WTC11 (cell line): ENCODE measurements around the gene FHOD1. TPM values are rescaled to one million over a fixed set of nuclear protein-coding genes. Genes with fewer than 3 reads are reported as not detected.

Source experiments
- ATAC-seq: fragments of 200-7000 bp; cut with Tn5 transposase; 2 replicates; pipeline ENCODE4 v1.10.0; 2021; ENCODE audit warnings: mild to moderate bottlenecking, moderate library complexity
- CTCF ChIA-PET: fragments of 300-600 bp; sonication (Branson Sonifier 250); formaldehyde crosslinking; loops from one replicate; lab custom pipeline; 2021; ENCODE audit warnings: antibody characterized with exemption; lab: Charles Lee
- POLR2A ChIA-PET: fragments of 350-600 bp; sonication (Branson Sonifier 250); formaldehyde crosslinking; loops from one replicate; lab custom pipeline; 2021; ENCODE audit warnings: antibody characterized with exemption; lab: Charles Lee
- DNase-seq: peaks from one replicate; pipeline ENCODE4 v3.0.0; 2021; ENCODE audit warnings: low spot score
- H3K27ac Mint-ChIP-seq: 2 replicates; pipeline ENCODE4 v1.8.0; 2021; ENCODE audit warnings: mixed read lengths
- H3K27me3 Mint-ChIP-seq: 2 replicates; pipeline ENCODE4 v1.8.0; 2021; ENCODE audit warnings: low read depth, mild to moderate bottlenecking, moderate library complexity, mixed read lengths
- H3K36me3 Mint-ChIP-seq: 2 replicates; pipeline ENCODE4 v1.8.0; 2021; ENCODE audit warnings: mixed read lengths
- H3K4me1 Mint-ChIP-seq: 2 replicates; pipeline ENCODE4 v1.8.0; 2022; ENCODE audit warnings: mixed read lengths
- H3K4me3 Mint-ChIP-seq: 2 replicates; pipeline ENCODE4 v1.8.0; 2021; ENCODE audit warnings: mild to moderate bottlenecking, moderate library complexity, mixed read lengths
- H3K9me3 Mint-ChIP-seq: 2 replicates; pipeline ENCODE4 v1.8.0; 2021; ENCODE audit warnings: mixed read lengths
- ATF1 ChIP-seq: sonication (generic); formaldehyde crosslinking; IDR thresholded peaks from 2 replicates; pipeline ENCODE4 v1.8.1; 2023; ENCODE audit warnings: mild to moderate bottlenecking, moderate library complexity, missing genetic modification reagents
- CTCF ChIP-seq: fragments of 200-600 bp; IDR thresholded peaks from 2 replicates; pipeline ENCODE4 v1.8.0; 2022; ENCODE audit warnings: antibody characterized with exemption
- ELF4 ChIP-seq: sonication (generic); formaldehyde crosslinking; IDR thresholded peaks from 2 replicates; pipeline ENCODE4 v1.8.1; 2022; ENCODE audit warnings: low read depth, mild to moderate bottlenecking, moderate library complexity, missing genetic modification reagents
- EMX1 ChIP-seq: fragments of 250-450 bp; sonication (Bioruptor Pico); IDR thresholded peaks from 2 replicates; pipeline ENCODE4 v1.8.0; 2021; ENCODE audit warnings: mild to moderate bottlenecking
- ESRRA ChIP-seq: sonication (generic); formaldehyde crosslinking; IDR thresholded peaks from 2 replicates; pipeline ENCODE4 v1.8.1; 2022; ENCODE audit warnings: mild to moderate bottlenecking, missing genetic modification reagents, borderline replicate concordance
- FOXK1 ChIP-seq: sonication (generic); formaldehyde crosslinking; IDR thresholded peaks from 2 replicates; pipeline ENCODE4 v1.8.0; 2022; ENCODE audit warnings: mild to moderate bottlenecking, moderate library complexity, missing genetic modification reagents
- GABPB1 ChIP-seq: sonication (generic); formaldehyde crosslinking; IDR thresholded peaks from 2 replicates; pipeline ENCODE4 v1.8.1; 2023; ENCODE audit warnings: mild to moderate bottlenecking, missing genetic modification reagents
- GRHL2 ChIP-seq: fragments of 250-450 bp; sonication (Bioruptor Pico); IDR thresholded peaks from 2 replicates; pipeline ENCODE4 v1.8.0; 2022; ENCODE audit warnings: mild to moderate bottlenecking, moderate library complexity; ENCODE audit not compliant: insufficient replicate concordance, severe bottlenecking
- IRF1 ChIP-seq: sonication (generic); formaldehyde crosslinking; IDR thresholded peaks from 2 replicates; pipeline ENCODE4 v1.8.0; 2023; ENCODE audit warnings: missing genetic modification reagents
- IRF2 ChIP-seq: sonication (generic); formaldehyde crosslinking; IDR thresholded peaks from 2 replicates; pipeline ENCODE4 v1.8.0; 2022; ENCODE audit warnings: low read depth, missing genetic modification reagents, borderline replicate concordance
- KAT7 ChIP-seq: sonication (generic); formaldehyde crosslinking; IDR thresholded peaks from 2 replicates; pipeline ENCODE4 v1.8.1; 2023; ENCODE audit warnings: missing genetic modification reagents, mild to moderate bottlenecking, borderline replicate concordance
- MXD4 ChIP-seq: fragments of 250-450 bp; sonication (Bioruptor Pico); IDR thresholded peaks from 2 replicates; pipeline ENCODE4 v1.8.0; 2021; ENCODE audit warnings: mild to moderate bottlenecking, moderate library complexity, borderline replicate concordance
- NFE2L1 ChIP-seq: sonication (generic); formaldehyde crosslinking; IDR thresholded peaks from 2 replicates; pipeline ENCODE4 v1.8.1; 2023; ENCODE audit warnings: missing genetic modification reagents
- ZNF416 ChIP-seq: fragments of 250-450 bp; sonication (Bioruptor Pico); IDR thresholded peaks from 2 replicates; pipeline ENCODE4 v1.9.0; 2021; ENCODE audit warnings: mild to moderate bottlenecking, inconsistent platforms
- ZNF512 ChIP-seq: sonication (generic); formaldehyde crosslinking; IDR thresholded peaks from 2 replicates; pipeline ENCODE4 v1.8.1; 2022; ENCODE audit warnings: missing genetic modification reagents, borderline replicate concordance
- total RNA-seq: library from RNA; stranded (reverse); gene quantifications from 3 replicates; pipeline ENCODE4 v1.2.3, GENCODE V29; 2021
- TF ChIP-seq, protein P1 (sequence below): sonication (generic); formaldehyde crosslinking; IDR thresholded peaks from 2 replicates; pipeline ENCODE4 v1.8.1; 2022; ENCODE audit warnings: low read depth, mild to moderate bottlenecking, moderate library complexity, missing genetic modification reagents, borderline replicate concordance
- TF ChIP-seq, protein P2 (sequence below): fragments of 250-450 bp; sonication (Bioruptor Pico); IDR thresholded peaks from 2 replicates; pipeline ENCODE4 v1.8.0; 2021; ENCODE audit warnings: mild to moderate bottlenecking
- TF ChIP-seq, protein P3 (sequence below): sonication (generic); formaldehyde crosslinking; IDR thresholded peaks from 2 replicates; pipeline ENCODE4 v1.8.0; 2022; ENCODE audit warnings: missing genetic modification reagents

FHOD1 gene
- total RNA-seq, 1 experiment from 2014 or later, result 81.3 TPM

- ChIA-PET CTCF (interaction anchor here (1.1 to 3.4 kb wide), 7 partner anchors 18 to 452 kb away, joined by 3 to 27 read pairs (median 9); partner anchors contain the start of genes KCTD19, LRRC36 and NAE1), POLR2A (no interaction called here)
- no peaks in the 10 kb centered on the region for H3K36me3 Mint-ChIP-seq
- peaks cover 23% of the 10 kb centered on the region for H3K27me3 Mint-ChIP-seq
- H3K9me3 Mint-ChIP-seq, result no peaks in the 10 kb centered on the region
- no peak overlapping the region for H3K27ac Mint-ChIP-seq
- TF ChIP-seq IRF1 (CRISPR knock-in tag), result no peak
- TF ChIP-seq ESRRA (CRISPR knock-in tag), result no peak
- no peak for TF ChIP-seq EMX1 (CRISPR knock-in tag)
- TF ChIP-seq ELF4 (CRISPR knock-in tag), result no peak
- no peak for TF ChIP-seq GABPB1 (CRISPR knock-in tag)
- no peak for TF ChIP-seq CTCF
- DNase-seq, result no peak
- peaks cover 2% of the 10 kb centered on the region; the same call in 1 of the 2 replicates for H3K4me1 Mint-ChIP-seq
- no peak overlapping the region for H3K4me3 Mint-ChIP-seq
- no peak for ATAC-seq
Observed at GRCh38 chr16:67282447-67282805, 35.1 kb upstream of the FHOD1 start.

DNA sequence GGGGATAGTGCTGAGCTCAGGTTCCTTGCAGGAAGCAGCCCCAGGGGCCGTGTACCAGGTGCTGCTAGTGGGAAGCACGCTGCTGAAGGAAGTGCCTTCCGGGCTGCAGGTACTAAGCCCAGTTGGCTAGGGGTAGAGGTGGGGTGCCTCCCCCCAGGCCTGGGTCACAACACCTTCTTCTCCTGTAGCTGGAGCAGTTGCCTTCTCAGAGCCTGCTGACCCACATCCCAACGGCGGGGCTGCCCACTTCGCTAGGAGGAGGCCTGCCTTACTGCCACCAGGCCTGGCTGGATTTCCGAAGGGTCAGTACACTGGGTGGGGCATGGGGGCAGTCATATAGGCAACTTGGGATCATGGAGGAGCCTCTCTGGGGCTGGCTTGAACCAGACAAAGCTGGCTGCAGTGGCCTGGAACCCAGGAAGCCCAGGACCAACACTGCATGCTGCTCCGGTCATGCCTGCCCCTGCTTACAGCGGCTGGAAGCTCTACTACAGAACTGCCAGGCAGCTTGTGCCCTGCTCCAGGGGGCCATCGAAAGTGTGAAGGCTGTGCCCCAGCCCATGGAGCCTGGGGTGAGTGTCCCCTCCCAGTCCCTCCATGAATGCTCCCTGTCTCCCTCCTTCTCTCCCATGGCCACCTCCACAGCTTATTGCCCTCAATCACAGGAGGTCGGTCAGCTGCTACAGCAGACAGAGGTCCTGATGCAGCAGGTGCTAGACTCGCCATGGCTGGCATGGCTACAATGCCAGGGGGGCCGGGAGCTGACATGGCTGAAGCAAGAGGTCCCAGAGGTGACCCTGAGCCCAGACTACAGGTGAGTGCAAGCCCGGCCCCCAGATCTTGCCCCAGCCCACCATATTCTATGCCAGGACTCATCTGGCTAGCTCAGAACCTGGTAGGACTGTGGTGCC is 34.5 kb upstream of the FHOD1 start:
- H3K4me3 Mint-ChIP-seq, result no peak overlapping the region
- TF ChIP-seq KAT7 (CRISPR knock-in tag) (no peak), FOXK1 (CRISPR knock-in tag) (no peak), NFE2L1 (CRISPR knock-in tag) (no peak)
- ATAC-seq, result no peak
- no peak overlapping the region for H3K27ac Mint-ChIP-seq
- H3K4me1 Mint-ChIP-seq, result peaks cover 2% of the 10 kb centered on the region; the same call in 1 of the 2 replicates
- H3K27me3 Mint-ChIP-seq, result peaks cover 23% of the 10 kb centered on the region
- no peaks in the 10 kb centered on the region for H3K36me3 Mint-ChIP-seq
- no peak for DNase-seq
- CTCF ChIA-PET, result interaction anchor here (1.1 to 3.4 kb wide), 10 partner anchors 17 to 452 kb away, joined by 3 to 27 read pairs (median 6); partner anchors contain the start of genes KCTD19, LRRC36, NAE1 and TPPP3
- POLR2A ChIA-PET, result no interaction called here
- H3K9me3 Mint-ChIP-seq, result no peaks in the 10 kb centered on the region

- POLR2A ChIA-PET, result no interaction called here
- no peak overlapping the region for H3K4me3 Mint-ChIP-seq
- no peak for TF ChIP-seq ZNF416 (CRISPR knock-in tag)
- TF ChIP-seq ZNF512, result no peak
- TF ChIP-seq ATF1 (CRISPR knock-in tag), result no peak
- TF ChIP-seq GRHL2 (CRISPR knock-in tag), result no peak
- TF ChIP-seq IRF2 (CRISPR knock-in tag), result no peak
- TF ChIP-seq, protein P1, sequence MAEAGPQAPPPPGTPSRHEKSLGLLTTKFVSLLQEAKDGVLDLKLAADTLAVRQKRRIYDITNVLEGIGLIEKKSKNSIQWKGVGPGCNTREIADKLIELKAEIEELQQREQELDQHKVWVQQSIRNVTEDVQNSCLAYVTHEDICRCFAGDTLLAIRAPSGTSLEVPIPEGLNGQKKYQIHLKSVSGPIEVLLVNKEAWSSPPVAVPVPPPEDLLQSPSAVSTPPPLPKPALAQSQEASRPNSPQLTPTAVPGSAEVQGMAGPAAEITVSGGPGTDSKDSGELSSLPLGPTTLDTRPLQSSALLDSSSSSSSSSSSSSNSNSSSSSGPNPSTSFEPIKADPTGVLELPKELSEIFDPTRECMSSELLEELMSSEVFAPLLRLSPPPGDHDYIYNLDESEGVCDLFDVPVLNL, result no peak
- TF ChIP-seq, protein P2, sequence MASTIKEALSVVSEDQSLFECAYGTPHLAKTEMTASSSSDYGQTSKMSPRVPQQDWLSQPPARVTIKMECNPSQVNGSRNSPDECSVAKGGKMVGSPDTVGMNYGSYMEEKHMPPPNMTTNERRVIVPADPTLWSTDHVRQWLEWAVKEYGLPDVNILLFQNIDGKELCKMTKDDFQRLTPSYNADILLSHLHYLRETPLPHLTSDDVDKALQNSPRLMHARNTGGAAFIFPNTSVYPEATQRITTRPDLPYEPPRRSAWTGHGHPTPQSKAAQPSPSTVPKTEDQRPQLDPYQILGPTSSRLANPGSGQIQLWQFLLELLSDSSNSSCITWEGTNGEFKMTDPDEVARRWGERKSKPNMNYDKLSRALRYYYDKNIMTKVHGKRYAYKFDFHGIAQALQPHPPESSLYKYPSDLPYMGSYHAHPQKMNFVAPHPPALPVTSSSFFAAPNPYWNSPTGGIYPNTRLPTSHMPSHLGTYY, result no peak
- no peak for TF ChIP-seq MXD4 (CRISPR knock-in tag)
- TF ChIP-seq, protein P3, sequence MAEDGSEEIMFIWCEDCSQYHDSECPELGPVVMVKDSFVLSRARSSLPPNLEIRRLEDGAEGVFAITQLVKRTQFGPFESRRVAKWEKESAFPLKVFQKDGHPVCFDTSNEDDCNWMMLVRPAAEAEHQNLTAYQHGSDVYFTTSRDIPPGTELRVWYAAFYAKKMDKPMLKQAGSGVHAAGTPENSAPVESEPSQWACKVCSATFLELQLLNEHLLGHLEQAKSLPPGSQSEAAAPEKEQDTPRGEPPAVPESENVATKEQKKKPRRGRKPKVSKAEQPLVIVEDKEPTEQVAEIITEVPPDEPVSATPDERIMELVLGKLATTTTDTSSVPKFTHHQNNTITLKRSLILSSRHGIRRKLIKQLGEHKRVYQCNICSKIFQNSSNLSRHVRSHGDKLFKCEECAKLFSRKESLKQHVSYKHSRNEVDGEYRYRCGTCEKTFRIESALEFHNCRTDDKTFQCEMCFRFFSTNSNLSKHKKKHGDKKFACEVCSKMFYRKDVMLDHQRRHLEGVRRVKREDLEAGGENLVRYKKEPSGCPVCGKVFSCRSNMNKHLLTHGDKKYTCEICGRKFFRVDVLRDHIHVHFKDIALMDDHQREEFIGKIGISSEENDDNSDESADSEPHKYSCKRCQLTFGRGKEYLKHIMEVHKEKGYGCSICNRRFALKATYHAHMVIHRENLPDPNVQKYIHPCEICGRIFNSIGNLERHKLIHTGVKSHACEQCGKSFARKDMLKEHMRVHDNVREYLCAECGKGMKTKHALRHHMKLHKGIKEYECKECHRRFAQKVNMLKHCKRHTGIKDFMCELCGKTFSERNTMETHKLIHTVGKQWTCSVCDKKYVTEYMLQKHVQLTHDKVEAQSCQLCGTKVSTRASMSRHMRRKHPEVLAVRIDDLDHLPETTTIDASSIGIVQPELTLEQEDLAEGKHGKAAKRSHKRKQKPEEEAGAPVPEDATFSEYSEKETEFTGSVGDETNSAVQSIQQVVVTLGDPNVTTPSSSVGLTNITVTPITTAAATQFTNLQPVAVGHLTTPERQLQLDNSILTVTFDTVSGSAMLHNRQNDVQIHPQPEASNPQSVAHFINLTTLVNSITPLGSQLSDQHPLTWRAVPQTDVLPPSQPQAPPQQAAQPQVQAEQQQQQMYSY (CRISPR knock-in tag), result no peak
Observed at GRCh38 chr16:67280090-67281015, 33.1 kb upstream of the FHOD1 start.

More at GRCh38 chr16:67280090-67281015, 33.1 kb upstream of the FHOD1 start:
- DNase-seq (no peak), ATAC-seq (no peak)
- Mint-ChIP-seq H3K36me3 (no peaks in the 10 kb centered on the region; the same call in 1 of the 2 replicates), H3K4me1 (peaks cover 2% of the 10 kb centered on the region; the same call in 1 of the 2 replicates), H3K27ac (no peak overlapping the region), H3K9me3 (no peaks in the 10 kb centered on the region), H3K27me3 (peaks cover 23% of the 10 kb centered on the region)
- CTCF ChIA-PET, result interaction anchor here (0.8 to 3.4 kb wide), 11 partner anchors 20 to 185 kb away, joined by 3 to 27 read pairs (median 4); partner anchors contain the start of genes KCTD19, LRRC36 and TPPP3
